Measurements from ENCODE around the gene KCNMB1.

KCNMB1 gene

GRCh38 chr5:170410401-170410800, 21.2 kb upstream of the KCNMB1 start:
- Histone ChIP-seq H3K9me3 (ENCODE audit: control insufficient read depth, insufficient read depth, low read length) (no peaks in the 10 kb centered on the region), H3K27ac (ENCODE audit: low read depth, low read length) (no peak overlapping the region), H3K4me2 (ENCODE audit: low read length) (no peak overlapping the region), H3K9me2 (replicated peaks; ENCODE audit: control insufficient read depth, low read length) (no peaks in the 10 kb centered on the region), H3K79me2 (ENCODE audit: control insufficient read depth, low read length) (no peaks in the 10 kb centered on the region), H3K27me3 (ENCODE audit: control insufficient read depth, low read length) (no peaks in the 10 kb centered on the region), H3K36me3 (ENCODE audit: control insufficient read depth, low read length) (no peaks in the 10 kb centered on the region), H3F3A (ENCODE audit: control insufficient read depth, insufficient read depth) (no peaks in the 10 kb centered on the region), H3K4me1 (ENCODE audit: control insufficient read depth, low read length) (no peaks in the 10 kb centered on the region), H4K20me1 (ENCODE audit: control insufficient read depth, insufficient read depth, low read depth, low read length) (no peaks in the 10 kb centered on the region; the same call in 1 of the 2 replicates), H3K4me3 (ENCODE audit: low read length) (no peak overlapping the region)
- no peak for TF ChIP-seq CTCF (IDR thresholded peaks at IDR 0.05; ENCODE audit: low read depth, low read length, poor library complexity, severe bottlenecking)
- TF ChIP-seq EZH2phosphoT487 (IDR thresholded peaks at IDR 0.05; ENCODE audit: borderline replicate concordance, low read length), result no peak

GRCh38 chr5:170408877-170409660, 19.9 kb upstream of the KCNMB1 start:
- no peaks in the 10 kb centered on the region for H3K4me1 ChIP-seq (ENCODE audit: control insufficient read depth, low read length)
- H3K4me2 ChIP-seq (ENCODE audit: low read length), result no peak overlapping the region

GRCh38 chr5:170408226-170408625, 19.1 kb upstream of the KCNMB1 start:
- Histone ChIP-seq H3K4me3 (ENCODE audit: low read length) (no peak overlapping the region), H3K4me1 (ENCODE audit: control insufficient read depth, low read length) (no peaks in the 10 kb centered on the region), H4K20me1 (ENCODE audit: control insufficient read depth, insufficient read depth, low read depth, low read length) (no peaks in the 10 kb centered on the region; the same call in 1 of the 2 replicates), H3K27me3 (ENCODE audit: control insufficient read depth, low read length) (peaks cover 3% of the 10 kb centered on the region; the same call in 1 of the 2 replicates), H3K27ac (ENCODE audit: low read depth, low read length) (no peak overlapping the region), H3K9me2 (replicated peaks; ENCODE audit: control insufficient read depth, low read length) (no peaks in the 10 kb centered on the region), H3K79me2 (ENCODE audit: control insufficient read depth, low read length) (no peaks in the 10 kb centered on the region), H3K4me2 (ENCODE audit: low read length) (no peak overlapping the region), H3F3A (ENCODE audit: control insufficient read depth, insufficient read depth) (no peaks in the 10 kb centered on the region), H3K9me3 (ENCODE audit: control insufficient read depth, insufficient read depth, low read length) (no peaks in the 10 kb centered on the region), H3K36me3 (ENCODE audit: control insufficient read depth, low read length) (no peaks in the 10 kb centered on the region)
- TF ChIP-seq EZH2phosphoT487 (IDR thresholded peaks at IDR 0.05; ENCODE audit: borderline replicate concordance, low read length), result no peak

More at GRCh38 chr5:170408877-170409660, 19.9 kb upstream of the KCNMB1 start:
- Histone ChIP-seq H3K36me3 (ENCODE audit: control insufficient read depth, low read length) (no peaks in the 10 kb centered on the region), H3K27me3 (ENCODE audit: control insufficient read depth, low read length) (peaks cover 3% of the 10 kb centered on the region; the same call in 1 of the 2 replicates), H3K27ac (ENCODE audit: low read depth, low read length) (no peak overlapping the region), H3K9me2 (replicated peaks; ENCODE audit: control insufficient read depth, low read length) (no peaks in the 10 kb centered on the region), H3K79me2 (ENCODE audit: control insufficient read depth, low read length) (no peaks in the 10 kb centered on the region), H4K20me1 (ENCODE audit: control insufficient read depth, insufficient read depth, low read depth, low read length) (no peaks in the 10 kb centered on the region; the same call in 1 of the 2 replicates), H3K9me3 (ENCODE audit: control insufficient read depth, insufficient read depth, low read length) (no peaks in the 10 kb centered on the region), H3F3A (ENCODE audit: control insufficient read depth, insufficient read depth) (no peaks in the 10 kb centered on the region), H3K4me3 (ENCODE audit: low read length) (no peak overlapping the region)
- TF ChIP-seq EZH2phosphoT487 (IDR thresholded peaks at IDR 0.05; ENCODE audit: borderline replicate concordance, low read length) (no peak), CTCF (IDR thresholded peaks at IDR 0.05; ENCODE audit: low read depth, low read length, poor library complexity, severe bottlenecking) (no peak)

GRCh38 chr5:170407062-170407461, 17.9 kb upstream of the KCNMB1 start:
- no peaks in the 10 kb centered on the region for H3K9me2 ChIP-seq (replicated peaks; ENCODE audit: control insufficient read depth, low read length)
- no peak for TF ChIP-seq EZH2phosphoT487 (IDR thresholded peaks at IDR 0.05; ENCODE audit: borderline replicate concordance, low read length)
- no peak for TF ChIP-seq CTCF (IDR thresholded peaks at IDR 0.05; ENCODE audit: low read depth, low read length, poor library complexity, severe bottlenecking)
- no peaks in the 10 kb centered on the region for H3F3A ChIP-seq (ENCODE audit: control insufficient read depth, insufficient read depth)
- no peak overlapping the region for H3K4me3 ChIP-seq (ENCODE audit: low read length)
- H3K4me2 ChIP-seq (ENCODE audit: low read length), result no peak overlapping the region
- no peaks in the 10 kb centered on the region for H3K79me2 ChIP-seq (ENCODE audit: control insufficient read depth, low read length)
- H4K20me1 ChIP-seq (ENCODE audit: control insufficient read depth, insufficient read depth, low read depth, low read length), result no peaks in the 10 kb centered on the region; the same call in 1 of the 2 replicates
- no peaks in the 10 kb centered on the region for H3K4me1 ChIP-seq (ENCODE audit: control insufficient read depth, low read length)
- H3K27ac ChIP-seq (ENCODE audit: low read depth, low read length), result no peak overlapping the region
- peaks cover 3% of the 10 kb centered on the region; the same call in 1 of the 2 replicates for H3K27me3 ChIP-seq (ENCODE audit: control insufficient read depth, low read length)
- no peaks in the 10 kb centered on the region for H3K36me3 ChIP-seq (ENCODE audit: control insufficient read depth, low read length)
- H3K9me3 ChIP-seq (ENCODE audit: control insufficient read depth, insufficient read depth, low read length), result no peaks in the 10 kb centered on the region
